ENCODE results near the gene POLR2A.
"Not testable (repeated sequence)": the region's sequence is repeated elsewhere in the genome, so short reads cannot be mapped to it uniquely, and the experiment has no call there.

The POLR2A gene

GRCh38 chr17:7479213-7480088 is 4.7 kb upstream of the POLR2A start, which contains the start of gene ZBTB4:
Gene ZBTB4 (minus strand): TSS chr17:7479631. CDS start chr17:7466801, 12,830 bp downstream.
- DNase-seq, result no peak

DNA sequence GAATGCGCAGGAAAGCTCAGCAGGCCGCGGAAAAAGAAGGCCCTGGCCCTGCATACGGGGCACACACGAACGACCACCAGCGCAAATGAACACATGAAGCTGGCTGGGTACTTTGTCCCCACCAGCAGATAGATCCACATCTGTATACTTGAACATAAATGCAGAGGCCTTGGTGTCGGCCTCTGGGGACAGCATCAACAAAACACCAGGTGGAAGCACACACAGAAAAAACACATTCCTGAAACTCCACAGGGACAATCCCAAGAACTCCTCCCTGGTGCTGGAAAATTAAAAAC is 4.1 kb upstream of the POLR2A start:
- DNase-seq, result no peak

DNA sequence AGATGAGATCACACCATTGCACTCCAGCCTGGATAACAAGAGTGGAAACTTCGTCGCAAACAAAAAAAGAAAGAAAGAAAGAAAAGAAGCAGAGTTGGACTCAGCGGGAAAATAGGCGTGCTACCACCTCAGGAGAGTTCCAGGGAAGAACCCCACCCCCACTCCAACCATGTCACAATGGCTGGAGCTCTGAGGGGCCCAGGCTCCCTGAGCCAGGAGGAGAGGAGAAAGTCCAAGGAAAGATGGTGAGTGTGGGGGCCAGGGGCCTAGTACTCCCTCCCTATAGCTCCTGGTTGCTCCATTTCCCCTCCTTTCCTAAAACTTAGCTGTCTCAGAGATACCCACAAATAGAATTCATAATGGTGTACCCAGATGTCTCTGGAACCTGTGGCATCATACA is 2.9 kb upstream of the POLR2A start, which contains the start of gene SLC35G6:
SLC35G6 (plus strand) TSS at position 172 of the 400 bp plus-strand sequence; CDS start at position 243, 71 bp downstream.
- not testable (repeated sequence) for DNase-seq

DNA sequence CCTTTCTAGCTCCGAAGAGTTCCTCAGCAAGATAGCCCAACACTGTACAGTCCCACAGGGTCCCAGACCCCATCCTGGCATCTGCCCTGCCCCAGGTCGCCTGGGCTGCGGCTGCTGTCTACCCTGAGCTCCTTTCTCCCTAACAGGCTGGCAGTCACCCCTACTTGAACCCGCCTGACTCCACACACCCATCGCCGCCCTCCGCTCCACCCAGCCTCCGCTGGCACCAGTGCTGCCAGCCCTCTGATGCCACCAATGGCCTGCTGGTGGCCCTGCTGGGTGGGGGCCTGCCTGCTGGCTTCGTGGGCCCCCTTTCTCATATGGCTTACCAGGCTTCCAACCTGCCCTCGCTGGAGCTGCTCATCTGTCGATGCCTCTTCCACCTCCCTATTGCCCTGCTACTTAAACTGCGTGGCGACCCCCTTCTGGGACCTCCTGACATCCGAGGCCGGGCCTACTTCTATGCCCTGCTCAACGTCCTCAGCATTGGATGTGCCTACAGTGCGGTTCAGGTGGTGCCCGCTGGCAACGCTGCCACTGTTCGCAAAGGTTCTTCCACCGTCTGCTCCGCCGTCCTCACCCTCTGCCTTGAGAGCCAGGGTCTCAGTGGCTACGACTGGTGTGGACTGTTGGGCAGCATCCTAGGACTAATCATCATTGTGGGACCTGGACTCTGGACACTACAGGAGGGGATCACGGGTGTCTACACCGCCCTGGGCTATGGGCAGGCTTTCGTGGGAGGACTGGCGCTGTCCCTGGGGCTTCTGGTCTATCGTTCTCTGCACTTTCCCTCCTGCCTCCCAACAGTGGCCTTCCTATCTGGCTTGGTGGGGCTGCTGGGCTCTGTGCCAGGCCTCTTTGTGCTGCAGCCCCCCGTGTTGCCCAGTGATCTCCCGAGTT is 2.1 kb upstream of the POLR2A start:
- not testable (repeated sequence) for DNase-seq

- not testable (repeated sequence) for DNase-seq
These were observed 1.5 kb upstream of the POLR2A start for GRCh38 chr17:7482742-7483088.

DNA sequence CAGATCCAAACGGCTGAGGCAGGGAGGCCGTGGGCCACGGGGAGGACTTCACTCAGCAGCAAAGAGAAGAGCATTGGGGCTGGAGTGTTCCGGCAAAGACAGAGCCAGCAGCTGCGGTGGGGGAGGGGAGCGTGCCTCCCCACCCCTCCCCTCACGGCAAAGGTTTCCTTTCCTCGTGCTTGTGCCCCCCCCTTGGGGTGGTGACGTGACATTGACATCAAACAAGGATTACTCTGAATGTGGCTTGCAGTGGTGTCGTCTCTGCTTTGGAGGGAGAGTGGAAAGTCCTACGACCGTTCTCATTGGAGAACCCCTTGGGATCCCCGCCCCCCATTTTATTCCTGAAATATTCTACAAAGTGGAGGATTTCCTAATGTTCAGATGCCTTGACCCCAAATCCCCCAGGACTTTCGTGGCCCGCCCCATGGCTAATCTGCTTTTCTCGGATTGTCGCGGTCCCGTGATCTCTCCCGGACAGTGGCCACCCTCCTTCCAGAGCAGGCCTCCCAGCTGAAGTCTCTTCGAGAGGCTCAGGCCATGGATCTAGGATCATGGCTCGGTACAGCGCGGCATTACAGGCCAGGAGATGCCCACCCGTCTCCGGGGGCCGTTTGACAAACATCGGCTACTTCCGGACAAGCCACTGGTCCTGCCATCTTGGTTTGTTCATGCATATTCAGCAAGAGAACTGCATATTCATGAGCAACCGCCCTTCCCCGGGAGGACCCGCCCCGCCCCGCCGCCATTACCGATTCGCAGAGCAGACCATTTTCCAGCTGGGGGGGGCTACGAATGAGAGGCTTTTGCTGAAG is 705 bp upstream of the POLR2A start:
- peak; percentile 76 for DNase-seq

GRCh38 chr17:7484919-7485377 is 782 bp downstream of the POLR2A start:
- no peak for DNase-seq

- DNase-seq, result no peak
These were observed 2.0 kb downstream of the POLR2A start for GRCh38 chr17:7486181-7486580.

DNA sequence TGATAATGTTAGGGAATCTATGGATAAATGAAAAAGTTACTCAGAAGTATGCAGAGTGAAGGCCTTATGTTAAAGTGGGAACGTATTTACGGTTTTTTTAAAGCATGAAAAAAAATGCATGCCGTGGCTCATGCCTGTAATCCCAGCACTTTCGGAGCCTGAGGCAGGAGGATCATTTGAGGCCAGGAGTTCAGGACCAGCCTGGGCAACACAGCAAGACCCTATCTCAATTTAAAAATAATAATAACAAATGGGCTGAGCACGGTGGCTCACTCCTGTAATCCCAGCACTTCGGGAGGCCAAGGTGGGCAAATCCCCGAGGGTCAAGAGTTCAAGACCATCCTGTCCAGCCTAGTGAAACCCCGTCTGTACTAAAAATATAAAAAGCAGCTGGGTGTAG is 6.0 kb downstream of the POLR2A start:
- no peak for DNase-seq

DNA sequence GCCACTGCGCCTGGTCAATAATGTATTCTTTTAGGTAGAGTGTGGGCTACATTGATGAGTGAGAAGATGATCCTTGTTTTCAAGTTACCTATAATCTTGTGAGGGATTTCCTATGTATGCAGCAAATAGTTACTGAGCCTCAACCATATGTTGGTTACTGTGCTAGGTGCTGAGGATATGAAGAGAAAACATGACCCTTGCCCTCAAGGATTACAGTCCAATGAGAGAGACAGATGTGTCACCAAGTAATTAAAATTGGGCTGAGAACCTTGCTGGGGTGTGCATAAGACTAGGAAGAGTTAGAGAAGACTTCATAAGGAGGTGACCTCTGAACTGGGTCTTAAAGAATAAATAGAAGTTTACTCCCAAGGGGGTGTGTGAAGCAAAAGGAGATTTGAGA is 7.4 kb downstream of the POLR2A start:
- DNase-seq, result no peak

GRCh38 chr17:7493941-7494340 is 9.8 kb downstream of the POLR2A start:
- no peak for DNase-seq

DNA sequence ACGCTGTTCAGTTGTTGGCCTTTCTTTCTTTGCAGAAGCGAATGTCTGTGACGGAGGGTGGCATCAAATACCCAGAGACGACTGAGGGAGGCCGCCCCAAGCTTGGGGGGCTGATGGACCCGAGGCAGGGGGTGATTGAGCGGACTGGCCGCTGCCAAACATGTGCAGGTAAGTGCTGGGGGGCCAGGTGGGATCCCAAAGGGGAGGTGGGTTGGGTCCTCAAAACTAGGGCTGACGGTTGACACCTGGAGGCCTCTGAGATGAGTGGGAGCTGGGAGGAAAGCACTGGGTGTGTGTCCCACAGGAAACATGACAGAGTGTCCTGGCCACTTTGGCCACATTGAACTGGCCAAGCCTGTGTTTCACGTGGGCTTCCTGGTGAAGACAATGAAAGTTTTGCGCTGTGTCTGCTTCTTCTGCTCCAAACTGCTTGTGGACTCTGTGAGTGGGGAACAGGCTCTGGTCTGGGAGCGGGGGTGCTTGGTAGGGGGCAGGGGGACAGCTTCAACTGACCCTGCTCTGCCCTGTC is 11.8 kb downstream of the POLR2A start:
- DNase-seq, result no peak

DNA sequence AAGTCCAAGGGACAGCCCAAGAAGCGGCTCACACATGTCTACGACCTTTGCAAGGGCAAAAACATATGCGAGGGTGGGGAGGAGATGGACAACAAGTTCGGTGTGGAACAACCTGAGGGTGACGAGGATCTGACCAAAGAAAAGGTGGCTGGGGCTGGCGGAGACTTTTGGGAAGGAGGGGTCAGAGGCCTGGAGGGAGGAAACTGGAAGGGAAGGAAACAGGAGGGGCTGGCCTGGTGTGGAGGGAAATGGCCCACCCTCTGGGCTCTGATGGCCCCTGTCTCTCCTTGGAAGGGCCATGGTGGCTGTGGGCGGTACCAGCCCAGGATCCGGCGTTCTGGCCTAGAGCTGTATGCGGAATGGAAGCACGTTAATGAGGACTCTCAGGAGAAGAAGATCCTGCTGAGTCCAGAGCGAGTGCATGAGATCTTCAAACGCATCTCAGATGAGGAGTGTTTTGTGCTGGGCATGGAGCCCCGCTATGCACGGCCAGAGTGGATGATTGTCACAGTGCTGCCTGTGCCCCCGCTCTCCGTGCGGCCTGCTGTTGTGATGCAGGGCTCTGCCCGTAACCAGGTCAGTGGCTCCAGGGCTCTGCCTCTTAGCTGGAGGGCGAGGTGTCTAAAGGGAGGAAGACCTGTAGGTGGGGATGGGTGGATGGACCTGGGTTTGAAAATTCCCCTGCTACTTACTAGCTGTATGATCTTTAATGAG is 12.5 kb downstream of the POLR2A start:
- DNase-seq, result no peak

- DNase-seq, result no peak
These were observed 13.1 kb downstream of the POLR2A start for GRCh38 chr17:7497228-7497627.

DNA sequence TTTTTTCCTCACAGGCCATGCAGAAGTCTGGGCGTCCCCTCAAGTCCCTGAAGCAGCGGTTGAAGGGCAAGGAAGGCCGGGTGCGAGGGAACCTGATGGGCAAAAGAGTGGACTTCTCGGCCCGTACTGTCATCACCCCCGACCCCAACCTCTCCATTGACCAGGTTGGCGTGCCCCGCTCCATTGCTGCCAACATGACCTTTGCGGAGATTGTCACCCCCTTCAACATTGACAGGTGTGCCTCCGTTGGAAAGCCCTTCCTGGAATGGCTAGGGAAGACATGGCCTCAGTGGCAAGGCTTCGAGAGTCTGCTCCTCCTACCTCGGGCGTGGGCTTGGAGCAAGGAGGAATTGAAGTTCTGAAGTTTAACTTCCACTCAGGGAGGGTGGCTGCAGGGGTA is 13.5 kb downstream of the POLR2A start:
- no peak for DNase-seq

DNA sequence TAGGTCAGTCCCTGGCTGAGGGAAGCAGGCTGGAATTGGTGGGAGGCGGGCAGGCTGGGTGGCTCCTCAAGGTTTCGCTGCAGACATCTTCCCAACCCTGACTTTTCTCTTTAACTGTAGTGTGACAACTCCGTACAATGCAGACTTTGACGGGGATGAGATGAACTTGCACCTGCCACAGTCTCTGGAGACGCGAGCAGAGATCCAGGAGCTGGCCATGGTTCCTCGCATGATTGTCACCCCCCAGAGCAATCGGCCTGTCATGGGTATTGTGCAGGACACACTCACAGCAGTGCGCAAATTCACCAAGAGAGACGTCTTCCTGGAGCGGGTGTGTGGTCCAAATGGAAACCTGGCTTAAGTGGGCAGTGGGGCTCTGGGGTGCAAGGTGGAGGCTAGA is 15.0 kb downstream of the POLR2A start:
- no peak for DNase-seq

GRCh38 chr17:7501729-7502128 is 17.6 kb downstream of the POLR2A start:
- DNase-seq, result no peak

DNA sequence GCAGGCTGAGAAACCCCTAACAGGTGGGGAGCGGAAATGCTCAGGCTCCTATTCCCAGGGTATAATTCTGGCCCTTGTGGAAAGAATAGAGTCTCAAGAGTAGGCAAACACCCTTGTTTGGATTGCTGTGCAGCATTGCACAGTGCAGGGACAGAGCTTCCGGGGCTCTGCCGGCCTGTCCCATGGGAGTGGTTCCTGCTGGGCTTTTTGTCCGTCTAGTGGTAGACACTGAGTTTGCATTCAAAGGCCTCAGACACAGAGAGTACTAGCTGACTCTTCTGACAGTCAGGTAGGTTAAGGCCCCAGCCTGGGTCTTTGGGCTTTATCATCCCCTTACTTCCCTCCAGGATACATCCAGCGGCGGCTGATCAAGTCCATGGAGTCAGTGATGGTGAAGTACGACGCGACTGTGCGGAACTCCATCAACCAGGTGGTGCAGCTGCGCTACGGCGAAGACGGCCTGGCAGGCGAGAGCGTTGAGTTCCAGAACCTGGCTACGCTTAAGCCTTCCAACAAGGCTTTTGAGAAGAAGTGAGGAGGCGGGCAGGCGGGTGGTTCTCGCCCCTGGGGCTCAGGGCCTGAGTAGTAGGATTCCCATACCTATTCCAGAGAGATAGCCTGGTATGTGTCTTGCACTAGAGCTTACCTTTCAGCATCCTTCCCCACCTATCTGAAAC is 18.1 kb downstream of the POLR2A start:
- DNase-seq, result no peak

GRCh38 chr17:7502987-7503386 is 18.8 kb downstream of the POLR2A start:
- DNase-seq, result no peak

GRCh38 chr17:7503521-7503920 is 19.4 kb downstream of the POLR2A start:
- DNase-seq, result no peak

DNA sequence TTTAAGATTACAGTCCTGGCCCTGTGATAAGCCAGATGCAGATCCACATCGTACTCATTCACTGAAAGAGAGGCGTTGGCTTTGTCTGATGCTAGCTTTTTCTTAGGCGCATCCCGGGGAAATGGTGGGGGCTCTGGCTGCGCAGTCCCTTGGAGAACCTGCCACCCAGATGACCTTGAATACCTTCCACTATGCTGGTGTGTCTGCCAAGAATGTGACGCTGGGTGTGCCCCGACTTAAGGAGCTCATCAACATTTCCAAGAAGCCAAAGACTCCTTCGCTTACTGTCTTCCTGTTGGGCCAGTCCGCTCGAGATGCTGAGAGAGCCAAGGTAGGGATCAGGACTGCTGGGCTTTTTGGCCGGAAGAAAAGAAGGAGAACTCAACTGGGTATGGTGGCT is 24.0 kb downstream of the POLR2A start:
- DNase-seq, result no peak
